Spinal cord (tissue), 10 donors: ENCODE measurements around the gene GRID2. TPM values are rescaled to one million over a fixed set of nuclear protein-coding genes. Genes with fewer than 3 reads are reported as not detected.

ENCODE experiments used
- DNase-seq, 6 donors: peaks; one replicate each; pipeline versions ENCODE4 v3.0.0 to v3.0.0-alpha.2; 2013 to 2015; ENCODE audit warnings: low spot score in 6 of 6, low read depth in 4 of 6
- H3K27ac ChIP-seq: one replicate; pipeline ENCODE4 v1.5.1; 2013; ENCODE audit warnings: low read depth, low read length, control low read depth
- H3K27me3 ChIP-seq: one replicate; pipeline ENCODE4 v1.6.1; 2013; ENCODE audit warnings: low read length; ENCODE audit not compliant: control insufficient read depth, insufficient read depth
- H3K36me3 ChIP-seq: one replicate; pipeline ENCODE4 v1.6.1; 2013; ENCODE audit warnings: low read length; ENCODE audit not compliant: control insufficient read depth, insufficient read depth
- H3K4me1 ChIP-seq: one replicate; pipeline ENCODE4 v1.6.1; 2013; ENCODE audit warnings: low read length; ENCODE audit not compliant: control insufficient read depth, insufficient read depth
- H3K4me3 ChIP-seq: one replicate; pipeline ENCODE4 v1.5.1; 2013; ENCODE audit warnings: low read depth, low read length, control low read depth
- H3K9me3 ChIP-seq: one replicate; pipeline ENCODE4 v1.6.1; 2013; ENCODE audit warnings: low read length; ENCODE audit not compliant: control insufficient read depth, insufficient read depth
- WGBS: methylation state at CpG from one replicate; pipeline ENCODE4 v1.1.5; 2013; ENCODE audit warnings: missing lambda C conversion rate; ENCODE audit not compliant: insufficient coverage; 5-methylcytosine and 5-hydroxymethylcytosine counted together
- polyA plus RNA-seq, 2 donors: library from polyadenylated mRNA; unstranded; fragments of 120-200 nt; gene quantifications; one replicate each; pipeline ENCODE4 v1.2.1, GENCODE V29; 2013; ENCODE audit not compliant: insufficient read length in 2 of 2
- total RNA-seq, 2 donors: library from RNA; depleted of rRNA in 1 of 2; stranded (reverse); fragments of 120-200 nt in 1 of 2; fragments of >200 nt in 1 of 2; gene quantifications; one replicate each; pipeline versions ENCODE4 v1.2.3 to v1.2.4, GENCODE V29; 2013 to 2014
- donor health status: healthy.

GRID2 gene
- total and polyA plus RNA-seq, 4 donors, result 17.8 to 40.8 (median 23.4) TPM

DNA sequence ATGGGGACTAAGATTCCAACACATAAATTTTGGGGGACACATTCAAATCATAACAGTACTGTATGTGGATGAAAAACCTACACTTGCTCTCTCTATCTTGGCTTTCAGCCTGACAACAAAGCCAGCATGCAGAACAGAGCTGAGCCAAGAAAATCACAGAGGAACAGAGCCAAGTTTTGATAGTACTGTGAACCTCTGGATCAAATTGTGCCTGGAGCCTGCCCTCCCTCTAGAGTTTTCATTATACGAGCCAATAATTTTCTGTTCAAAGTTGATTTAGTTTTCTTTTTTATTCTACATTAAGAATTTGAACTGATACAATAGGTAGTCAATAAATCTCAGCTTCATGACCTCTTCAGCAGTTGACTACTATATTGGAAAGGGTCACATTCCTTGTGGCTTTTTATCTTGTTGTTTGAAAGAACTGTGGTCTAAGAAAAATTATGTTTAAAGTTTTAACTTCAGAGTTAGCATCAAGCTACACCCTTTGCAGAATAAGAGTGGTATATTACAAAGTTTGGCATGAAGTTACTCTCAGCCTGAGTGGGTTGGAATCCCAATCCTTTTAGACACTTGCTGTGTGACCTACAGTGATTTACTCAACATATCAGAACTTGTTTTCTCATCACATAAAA is 31.1 kb downstream of the GRID2 start:
- no peaks in the 10 kb centered on the region for H3K36me3 ChIP-seq
- DNase-seq, result peak in 4 of 6 donors; percentile 17 to 83 (median 46)
- no peak overlapping the region for H3K4me3 ChIP-seq
- no peaks in the 10 kb centered on the region for H3K4me1 ChIP-seq
- H3K27ac ChIP-seq, result no peak overlapping the region
- WGBS, result no CpG with 5 or more reads among the region's 1 CpG
- no peaks in the 10 kb centered on the region for H3K27me3 ChIP-seq
- H3K9me3 ChIP-seq, result no peaks in the 10 kb centered on the region

GRCh38 chr4:92339676-92340075 is 35.9 kb downstream of the GRID2 start:
- no peaks in the 10 kb centered on the region for H3K9me3 ChIP-seq
- H3K27me3 ChIP-seq, result no peaks in the 10 kb centered on the region
- H3K4me1 ChIP-seq, result no peaks in the 10 kb centered on the region
- H3K36me3 ChIP-seq, result no peaks in the 10 kb centered on the region
- WGBS, result no CpG with 5 or more reads among the region's 4 CpGs
- peak in 2 of 6 donors; percentile 68 to 72 for DNase-seq
- H3K4me3 ChIP-seq, result no peak overlapping the region
- no peak overlapping the region for H3K27ac ChIP-seq

DNA sequence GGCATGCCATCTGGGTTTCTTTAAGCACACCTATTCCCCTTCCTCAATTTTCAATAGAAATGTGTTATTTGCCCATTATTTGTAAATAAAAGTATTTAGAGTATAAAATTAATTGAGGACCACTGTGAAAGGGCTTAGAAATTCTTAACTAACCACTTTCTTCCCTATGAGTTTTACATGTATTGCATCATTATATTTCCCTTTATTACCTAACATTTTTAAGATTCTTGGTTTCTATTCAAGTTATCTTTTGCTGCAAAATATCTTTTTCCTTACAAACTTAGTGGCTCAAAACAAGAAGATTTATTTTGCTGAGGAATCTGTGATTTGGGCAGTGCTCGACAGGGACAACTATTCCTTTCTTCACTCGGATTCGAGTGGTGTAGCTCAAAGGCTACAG is 40.5 kb downstream of the GRID2 start:
- Histone ChIP-seq H3K27ac (no peak overlapping the region), H3K9me3 (no peaks in the 10 kb centered on the region), H3K4me3 (no peak overlapping the region), H3K4me1 (no peaks in the 10 kb centered on the region), H3K36me3 (no peaks in the 10 kb centered on the region), H3K27me3 (no peaks in the 10 kb centered on the region)
- DNase-seq, result no peak
- WGBS, result 92% methylated on average over 3 of the region's 3 CpGs

GRCh38 chr4:92346289-92346688 is 42.5 kb downstream of the GRID2 start:
- H3K27me3 ChIP-seq, result no peaks in the 10 kb centered on the region
- 100% methylated on average over 1 of the region's 3 CpGs for WGBS
- H3K36me3 ChIP-seq, result no peaks in the 10 kb centered on the region
- H3K27ac ChIP-seq, result no peak overlapping the region
- no peaks in the 10 kb centered on the region for H3K9me3 ChIP-seq
- H3K4me3 ChIP-seq, result no peak overlapping the region
- no peaks in the 10 kb centered on the region for H3K4me1 ChIP-seq
- DNase-seq, result no peak

DNA sequence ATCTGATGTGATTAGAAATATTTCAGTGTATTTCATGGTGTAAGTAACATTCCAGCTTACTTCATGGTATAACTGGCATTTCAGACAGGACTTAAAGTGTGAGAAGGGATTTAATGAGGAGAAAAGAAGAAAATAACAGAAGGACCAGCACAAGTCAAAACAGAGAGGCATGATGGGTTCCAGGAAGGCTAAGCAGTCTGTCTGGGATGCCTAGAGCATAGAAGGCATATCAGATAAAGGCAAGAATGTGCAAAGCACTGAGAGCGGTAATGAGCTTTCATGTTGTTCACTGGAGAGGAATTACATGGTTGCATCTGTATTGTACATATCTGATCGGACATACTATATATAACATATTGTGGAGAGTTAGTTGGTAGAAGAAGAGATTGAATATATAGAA is 54.2 kb downstream of the GRID2 start:
- no peaks in the 10 kb centered on the region for H3K36me3 ChIP-seq
- no peak overlapping the region for H3K27ac ChIP-seq
- no peaks in the 10 kb centered on the region for H3K4me1 ChIP-seq
- no peaks in the 10 kb centered on the region for H3K9me3 ChIP-seq
- no peaks in the 10 kb centered on the region for H3K27me3 ChIP-seq
- H3K4me3 ChIP-seq, result no peak overlapping the region
- WGBS, result no CpG with 5 or more reads among the region's 2 CpGs
- DNase-seq, result no peak

- 35% methylated on average over 2 of the region's 2 CpGs for WGBS
- DNase-seq, result peak in 2 of 6 donors; percentile 60 to 68
These were observed 55.7 kb downstream of the GRID2 start for GRCh38 chr4:92359491-92359890.

DNA sequence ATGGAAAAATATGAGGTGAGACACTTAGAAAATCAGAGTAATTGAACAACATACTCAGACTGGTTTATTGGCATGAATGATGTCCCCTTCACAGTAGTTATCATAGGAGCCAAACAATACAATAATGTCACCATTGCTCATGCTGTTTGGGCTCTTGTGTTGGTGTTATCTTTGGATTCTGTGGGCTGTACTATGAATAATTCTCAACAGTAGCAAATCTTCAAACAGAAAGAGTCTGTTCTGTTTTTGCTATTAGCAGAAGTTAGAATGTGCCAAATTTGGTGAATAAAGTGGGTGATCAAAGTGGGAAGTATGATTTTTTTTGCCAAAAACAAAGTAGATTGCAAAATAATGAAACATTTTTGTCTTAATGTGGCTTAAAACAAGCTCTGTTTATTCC is 58.3 kb downstream of the GRID2 start:
- Histone ChIP-seq H3K4me3 (no peak overlapping the region), H3K36me3 (no peaks in the 10 kb centered on the region), H3K27me3 (no peaks in the 10 kb centered on the region), H3K4me1 (no peaks in the 10 kb centered on the region), H3K9me3 (no peaks in the 10 kb centered on the region), H3K27ac (no peak overlapping the region)
- DNase-seq, result peak in 1 of 6 donors; percentile 14

More at GRCh38 chr4:92359491-92359890, 55.7 kb downstream of the GRID2 start:
- Histone ChIP-seq H3K27me3 (no peaks in the 10 kb centered on the region), H3K9me3 (no peaks in the 10 kb centered on the region), H3K4me3 (no peak overlapping the region), H3K36me3 (no peaks in the 10 kb centered on the region), H3K4me1 (no peaks in the 10 kb centered on the region), H3K27ac (no peak overlapping the region)

DNA sequence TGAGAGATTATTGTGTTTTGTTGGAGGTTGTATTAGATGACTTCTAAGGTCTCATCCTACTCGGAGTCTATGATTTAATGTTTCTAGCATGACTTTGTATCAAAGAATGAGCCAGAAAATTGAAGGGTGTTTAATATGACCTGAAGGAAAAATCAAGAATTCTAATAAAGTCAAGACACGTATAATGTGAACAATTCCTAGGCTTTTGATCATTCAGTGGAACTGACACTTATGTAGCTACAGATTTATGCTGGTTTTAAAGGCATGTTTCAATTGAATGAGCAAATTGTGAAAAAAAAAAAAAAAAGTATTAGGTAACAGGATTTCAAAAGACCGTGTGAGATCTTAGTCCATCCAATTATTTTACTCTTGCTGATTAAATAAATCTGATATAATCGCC is 64.9 kb downstream of the GRID2 start:
- Histone ChIP-seq H3K27ac (no peak overlapping the region), H3K4me3 (no peak overlapping the region), H3K36me3 (no peaks in the 10 kb centered on the region), H3K4me1 (no peaks in the 10 kb centered on the region), H3K27me3 (no peaks in the 10 kb centered on the region), H3K9me3 (no peaks in the 10 kb centered on the region)
- peak in 1 of 6 donors; percentile 37 for DNase-seq
- 100% methylated on average over 1 of the region's 4 CpGs for WGBS

DNA sequence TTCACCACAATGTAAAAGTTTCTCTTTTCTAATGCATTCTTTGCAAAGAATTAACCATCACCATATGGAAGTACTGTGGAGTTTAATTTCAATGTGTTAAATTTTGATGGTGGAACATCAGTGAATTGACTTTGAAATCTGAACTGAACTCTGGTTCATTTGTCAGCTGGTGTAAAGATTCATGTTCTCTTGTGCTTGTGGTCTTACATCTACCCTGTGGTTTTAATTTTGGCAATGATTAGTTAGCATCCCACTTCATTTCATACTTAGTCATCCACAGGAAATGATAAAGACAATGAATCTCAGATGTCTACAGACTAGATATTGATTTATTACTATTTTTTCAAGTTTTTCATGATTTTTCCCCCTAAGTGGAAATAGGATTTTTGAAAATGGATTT is 77.8 kb downstream of the GRID2 start:
- DNase-seq, result no peak
- Histone ChIP-seq H3K4me3 (no peak overlapping the region), H3K9me3 (peaks cover 5% of the 10 kb centered on the region), H3K27me3 (no peaks in the 10 kb centered on the region), H3K36me3 (no peaks in the 10 kb centered on the region), H3K4me1 (no peaks in the 10 kb centered on the region), H3K27ac (no peak overlapping the region)

- WGBS, result no CpG with 5 or more reads among the region's 1 CpG
- no peak overlapping the region for H3K27ac ChIP-seq
These were observed 78.4 kb downstream of the GRID2 start for GRCh38 chr4:92382128-92382527.

More at GRCh38 chr4:92382128-92382527, 78.4 kb downstream of the GRID2 start:
- H3K9me3 ChIP-seq, result peaks cover 2% of the 10 kb centered on the region
- DNase-seq, result no peak
- no peak overlapping the region for H3K4me3 ChIP-seq
- no peaks in the 10 kb centered on the region for H3K27me3 ChIP-seq
- H3K4me1 ChIP-seq, result no peaks in the 10 kb centered on the region
- H3K36me3 ChIP-seq, result no peaks in the 10 kb centered on the region
